HG03521 (cell line): Measurements from ENCODE around the gene CLCNKB.
"Not testable (repeated sequence)": the region's sequence is repeated elsewhere in the genome, so short reads cannot be mapped to it uniquely, and the experiment has no call there.

ENCODE experiments used
- ATAC-seq: cut with Tn5 transposase; IDR thresholded peaks from one replicate; pipeline ENCODE4 v1.9.1; 2021; ENCODE audit warnings: mild to moderate bottlenecking, moderate library complexity; ENCODE audit not compliant: unreplicated experiment

CLCNKB gene

GRCh38 chr1:16014509-16015482, 28.8 kb upstream of the CLCNKB start:
- ATAC-seq: no peak

DNA sequence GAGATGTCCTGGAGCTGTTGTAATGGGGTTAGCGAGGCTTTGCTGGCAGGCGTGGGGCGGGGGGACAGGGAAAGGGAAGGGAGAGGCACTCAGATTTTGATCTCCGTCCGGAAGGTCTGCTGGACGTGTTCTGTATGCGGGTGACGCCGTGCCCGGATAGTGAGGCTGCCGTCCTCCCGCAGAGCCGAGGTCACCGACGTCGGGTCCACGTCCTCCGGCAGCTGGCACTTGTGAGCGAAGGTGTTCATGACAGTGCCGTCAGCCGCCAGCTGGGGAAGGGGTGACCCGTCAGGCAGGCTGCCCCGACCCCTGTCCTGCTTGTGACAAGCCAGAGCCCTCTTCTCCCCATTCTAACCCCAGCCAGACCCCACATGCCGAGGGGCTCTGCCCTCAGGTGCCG, 28.1 kb upstream of the CLCNKB start:
- no peak for ATAC-seq

- no peak for ATAC-seq
Measured at GRCh38 chr1:16015960-16016901, 27.4 kb upstream of the CLCNKB start.

DNA sequence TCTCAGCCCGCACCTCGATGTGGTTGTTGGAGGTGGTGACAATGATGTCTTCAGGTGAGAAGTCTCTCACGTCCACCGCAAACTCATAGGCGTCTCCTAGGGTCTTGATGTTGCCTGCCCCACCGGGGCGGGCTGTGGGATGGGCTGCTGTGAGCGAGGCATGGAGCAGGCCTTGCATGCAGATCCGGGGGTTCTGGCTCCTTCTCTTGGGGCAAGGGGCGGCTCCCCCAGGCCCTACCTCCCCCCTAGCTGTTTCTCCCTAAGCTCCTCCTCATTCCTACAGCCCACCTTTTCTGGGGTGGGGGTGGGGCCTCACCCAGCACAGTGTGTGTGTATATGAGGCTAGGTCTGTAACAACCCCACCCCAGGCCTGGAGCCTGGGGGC, 26.5 kb upstream of the CLCNKB start:
- no peak for ATAC-seq

DNA sequence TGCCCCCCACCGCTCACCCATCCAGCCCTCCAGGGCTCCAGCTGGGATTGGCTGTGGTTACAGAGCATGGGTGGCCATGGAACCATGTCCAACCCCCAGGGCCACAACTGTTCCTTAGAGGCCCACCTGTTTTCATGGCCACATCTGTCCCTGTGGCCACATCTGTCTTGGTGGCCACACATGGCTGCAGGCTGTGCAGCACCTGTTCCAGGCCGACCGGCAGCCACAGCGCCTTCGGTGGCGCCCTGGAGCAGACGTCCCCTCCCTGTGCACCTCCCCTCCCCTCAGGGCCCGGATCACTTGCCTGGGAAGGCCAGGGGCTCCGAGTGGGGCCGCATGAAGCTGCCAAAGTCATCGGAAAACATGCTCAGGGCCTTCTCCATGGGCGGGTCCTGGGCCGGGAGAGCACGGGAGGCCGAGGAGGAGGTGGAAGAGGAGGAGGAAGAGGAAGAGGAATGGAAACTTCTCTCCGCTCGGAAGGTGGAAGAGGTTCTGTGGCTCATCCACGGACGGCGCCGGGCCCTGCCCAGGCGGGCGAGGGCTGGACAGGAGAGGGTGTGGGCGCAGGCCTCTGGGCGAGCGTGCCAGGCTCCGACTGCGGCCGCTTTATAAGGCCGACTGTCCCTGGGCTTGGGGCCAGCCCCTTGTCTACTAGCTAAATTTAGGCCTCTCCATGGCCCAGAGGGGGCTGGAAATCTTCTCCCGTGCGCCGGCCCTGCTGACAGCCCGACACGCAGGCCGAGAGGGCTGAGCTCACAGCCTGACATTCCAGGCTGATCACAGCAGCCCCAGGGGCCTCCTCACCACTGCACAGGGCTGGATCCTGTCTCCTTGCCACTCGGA, 25.9 kb upstream of the CLCNKB start, which contains the start of gene HSPB7:
Gene HSPB7, minus strand, starts transcription at position 583 of the 843 bp plus-strand sequence. Its CDS starts 80 bp downstream, at position 503.
- no peak for ATAC-seq

DNA sequence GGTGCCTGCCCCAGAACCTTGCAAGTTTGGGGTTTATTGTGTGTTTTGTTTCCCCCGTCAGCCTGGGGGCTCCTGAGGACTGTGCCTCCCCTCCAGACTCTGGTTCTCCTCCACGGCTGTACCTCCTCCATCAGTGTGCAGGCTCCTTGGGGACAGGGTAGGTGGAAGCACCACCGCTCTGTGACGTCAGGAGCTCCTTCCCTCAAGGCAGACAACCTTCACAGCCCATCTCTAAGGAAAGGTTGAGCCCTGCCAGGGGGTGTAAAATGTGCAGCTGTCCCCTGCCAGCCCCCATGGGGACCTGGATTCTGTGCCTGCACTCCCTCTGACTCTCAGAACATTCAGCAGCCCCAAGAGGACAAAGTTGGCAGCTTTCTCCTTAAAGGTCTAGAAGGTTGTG, 25.3 kb upstream of the CLCNKB start:
- no peak for ATAC-seq

DNA sequence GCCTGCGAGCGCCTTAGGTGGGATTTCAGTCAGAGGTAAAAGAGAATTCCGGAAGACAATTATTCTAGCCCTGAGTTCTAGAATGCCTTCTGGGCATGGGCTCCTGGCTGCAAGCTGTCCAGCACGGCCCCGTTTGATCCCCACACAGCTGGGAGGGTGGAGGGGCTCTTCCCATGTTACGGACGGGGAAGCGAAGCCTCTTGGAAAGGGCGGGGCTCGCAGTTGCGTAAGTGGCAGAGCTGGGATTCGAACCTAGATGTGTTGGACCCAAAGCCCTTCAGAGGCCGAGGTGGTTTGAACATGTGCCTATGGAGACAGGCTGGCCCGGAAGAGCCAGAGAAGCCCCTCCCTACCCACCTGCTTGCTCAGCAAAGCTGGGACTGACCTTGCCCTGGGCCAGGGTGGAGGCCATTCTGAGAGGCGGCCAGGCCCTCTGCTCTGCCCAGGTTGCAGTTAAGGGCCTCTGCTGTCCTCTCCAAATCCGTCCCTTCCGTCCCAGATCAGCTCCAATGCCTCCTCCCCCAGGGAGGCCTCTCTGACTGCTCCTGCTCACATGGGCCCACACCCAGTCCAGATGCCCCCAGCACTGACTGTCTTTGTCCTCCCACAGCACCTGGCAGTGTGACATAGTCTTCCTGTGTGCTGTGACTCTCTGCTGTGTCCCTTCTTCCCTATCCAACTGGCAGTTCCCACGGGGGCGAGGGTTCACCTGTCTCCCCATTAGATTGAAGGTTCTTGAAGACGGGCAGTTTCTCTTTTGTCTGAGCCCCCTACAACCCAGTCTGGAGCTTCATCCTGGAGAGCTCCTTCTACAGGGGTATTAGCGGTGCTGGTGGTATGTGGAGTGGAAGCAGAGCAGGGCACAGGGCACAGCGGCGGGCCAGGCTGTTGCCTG, 24.6 kb upstream of the CLCNKB start:
- no peak for ATAC-seq

DNA sequence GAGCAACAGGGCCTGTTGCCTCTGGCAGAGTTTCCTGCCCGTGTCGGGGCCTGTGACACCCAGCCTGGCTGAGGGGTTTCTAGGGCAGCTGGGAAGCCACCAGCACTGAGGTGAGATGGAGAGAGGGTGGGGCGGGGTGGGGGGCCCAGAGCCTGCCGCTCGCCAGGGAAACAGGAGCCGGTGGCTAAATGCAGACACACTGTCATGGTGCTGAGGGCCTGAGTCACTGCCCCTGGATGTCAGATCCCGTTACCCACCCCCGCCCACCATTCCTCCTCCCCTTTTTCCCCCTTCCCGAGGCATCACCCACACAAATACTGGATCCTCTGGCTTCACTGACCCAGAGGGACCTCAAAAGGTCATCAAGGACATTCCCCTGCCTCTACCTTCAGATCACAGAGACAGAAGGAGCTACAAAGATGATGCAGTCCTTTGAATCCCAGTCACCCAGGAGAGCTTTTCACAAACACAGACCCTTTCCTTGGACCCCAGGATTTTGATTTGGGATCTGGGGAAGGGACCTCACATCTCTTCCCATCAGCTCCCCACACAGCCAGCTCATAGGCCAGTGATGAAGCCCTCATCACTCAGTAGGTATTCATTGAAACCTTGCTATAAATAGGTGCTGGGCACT, 23.8 kb upstream of the CLCNKB start:
- no peak for ATAC-seq

DNA sequence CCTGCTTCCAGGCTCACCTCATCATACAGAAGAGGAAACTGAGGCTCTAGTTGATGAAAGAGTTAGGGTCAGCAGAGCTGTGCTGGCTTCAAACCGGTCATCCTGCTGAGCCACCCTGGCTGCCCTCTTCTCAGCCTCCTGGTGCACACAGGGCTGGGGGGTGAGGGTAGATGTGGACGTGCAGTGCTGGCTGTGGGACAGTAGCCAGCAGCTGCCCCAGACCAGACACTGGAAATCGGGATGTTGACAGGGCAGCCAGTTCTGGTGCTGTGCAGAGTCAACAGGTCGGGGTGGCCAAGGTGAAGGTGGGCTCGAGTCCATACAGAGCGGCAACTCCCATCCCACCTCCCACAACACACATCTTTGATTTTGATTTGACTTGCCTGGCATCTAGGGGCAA, 23.3 kb upstream of the CLCNKB start:
- no peak for ATAC-seq

DNA sequence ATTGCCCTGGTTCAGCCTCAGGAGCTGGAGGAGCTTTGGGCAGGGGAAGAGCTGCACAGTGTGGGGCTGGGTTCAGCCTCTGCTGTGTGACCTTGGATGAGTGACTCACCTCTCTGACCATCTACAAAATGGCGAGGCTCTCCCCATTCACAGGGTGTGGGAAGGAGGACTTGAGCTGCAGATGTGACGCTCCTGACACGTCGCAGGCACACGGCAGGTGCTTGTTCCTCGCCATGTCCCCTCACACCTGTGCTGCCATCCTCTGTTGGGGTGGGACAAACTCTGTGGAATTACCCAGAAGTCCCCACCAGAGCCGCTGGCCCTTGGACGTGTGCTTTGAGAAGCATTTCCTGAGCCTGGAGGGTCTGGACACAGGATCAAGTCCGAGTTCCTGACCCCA, 22.7 kb upstream of the CLCNKB start:
- ATAC-seq: not testable (repeated sequence)

- ATAC-seq: no peak
Measured at GRCh38 chr1:16021681-16022080, 21.9 kb upstream of the CLCNKB start, which contains the start of gene CLCNKA. Gene CLCNKA, plus strand, starts transcription at chr1:16022036. Its CDS starts 584 bp downstream, at chr1:16022620.

- ATAC-seq: no peak
Measured at GRCh38 chr1:16022393-16022792, 21.2 kb upstream of the CLCNKB start.

DNA sequence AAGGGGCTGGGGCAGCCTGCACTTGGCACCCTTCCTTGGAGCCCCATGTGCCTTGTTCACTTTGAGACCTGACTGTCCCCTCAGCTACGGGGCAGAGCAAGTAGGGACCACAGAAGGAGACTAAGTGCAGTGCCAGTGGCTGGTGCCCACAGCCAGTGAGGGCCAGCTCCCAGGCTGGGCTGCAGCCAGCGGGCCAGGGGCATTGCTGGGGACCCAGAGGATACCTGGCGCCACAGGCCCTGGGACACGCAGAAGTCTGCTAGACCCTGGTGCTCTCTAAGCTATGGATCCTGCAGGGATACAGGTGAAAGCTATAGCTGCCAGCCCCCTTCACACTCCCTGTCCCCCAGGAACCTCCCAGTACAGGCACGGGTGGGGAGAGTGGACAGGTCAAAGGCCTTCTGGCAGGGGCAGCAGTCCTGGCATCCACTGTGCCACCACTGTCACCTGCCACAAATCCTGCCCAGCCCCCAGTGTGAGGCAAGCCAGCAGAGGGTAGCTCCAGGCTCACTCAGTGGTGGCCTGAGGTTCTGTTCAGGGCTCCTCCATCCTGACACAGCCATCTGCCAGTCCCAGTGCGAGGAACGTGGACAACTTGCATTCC, 20.4 kb upstream of the CLCNKB start:
- no peak for ATAC-seq

- ATAC-seq: not testable (repeated sequence)
Measured at GRCh38 chr1:16026302-16026701, 17.3 kb upstream of the CLCNKB start.

DNA sequence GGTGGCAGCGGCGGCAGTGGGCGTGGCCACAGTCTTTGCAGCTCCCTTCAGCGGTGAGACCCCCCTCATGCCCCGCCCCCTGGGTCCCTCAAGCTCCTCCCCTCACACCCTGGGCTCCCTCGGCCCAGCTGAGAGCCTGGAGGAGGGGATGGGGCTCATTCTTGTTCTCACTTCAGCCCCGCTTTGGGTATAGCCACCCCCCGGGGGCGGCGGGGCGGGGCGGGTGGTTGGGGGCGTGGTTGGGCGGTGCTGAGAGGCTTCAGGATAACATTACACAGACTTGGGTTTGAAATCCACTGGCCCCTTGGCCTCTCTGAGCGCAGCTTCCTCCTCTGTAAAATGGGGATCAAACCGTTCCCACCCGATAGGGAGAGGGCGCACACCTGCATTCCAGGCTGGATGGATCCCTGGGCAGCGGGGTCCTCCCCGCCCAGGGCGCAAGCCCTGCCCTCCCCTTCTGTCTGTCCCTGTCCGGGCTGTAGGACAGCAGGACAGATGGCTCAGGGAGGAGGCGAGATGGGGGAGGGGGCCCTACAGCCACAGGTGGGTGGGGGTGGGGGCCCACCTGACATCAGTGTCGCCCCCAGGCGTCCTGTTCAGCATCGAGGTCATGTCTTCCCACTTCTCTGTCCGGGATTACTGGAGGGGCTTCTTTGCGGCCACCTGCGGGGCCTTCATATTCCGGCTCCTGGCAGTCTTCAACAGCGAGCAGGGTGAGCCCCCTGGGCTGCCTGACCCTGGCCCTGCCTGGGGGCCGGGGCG, 16.7 kb upstream of the CLCNKB start:
- ATAC-seq: no peak

DNA sequence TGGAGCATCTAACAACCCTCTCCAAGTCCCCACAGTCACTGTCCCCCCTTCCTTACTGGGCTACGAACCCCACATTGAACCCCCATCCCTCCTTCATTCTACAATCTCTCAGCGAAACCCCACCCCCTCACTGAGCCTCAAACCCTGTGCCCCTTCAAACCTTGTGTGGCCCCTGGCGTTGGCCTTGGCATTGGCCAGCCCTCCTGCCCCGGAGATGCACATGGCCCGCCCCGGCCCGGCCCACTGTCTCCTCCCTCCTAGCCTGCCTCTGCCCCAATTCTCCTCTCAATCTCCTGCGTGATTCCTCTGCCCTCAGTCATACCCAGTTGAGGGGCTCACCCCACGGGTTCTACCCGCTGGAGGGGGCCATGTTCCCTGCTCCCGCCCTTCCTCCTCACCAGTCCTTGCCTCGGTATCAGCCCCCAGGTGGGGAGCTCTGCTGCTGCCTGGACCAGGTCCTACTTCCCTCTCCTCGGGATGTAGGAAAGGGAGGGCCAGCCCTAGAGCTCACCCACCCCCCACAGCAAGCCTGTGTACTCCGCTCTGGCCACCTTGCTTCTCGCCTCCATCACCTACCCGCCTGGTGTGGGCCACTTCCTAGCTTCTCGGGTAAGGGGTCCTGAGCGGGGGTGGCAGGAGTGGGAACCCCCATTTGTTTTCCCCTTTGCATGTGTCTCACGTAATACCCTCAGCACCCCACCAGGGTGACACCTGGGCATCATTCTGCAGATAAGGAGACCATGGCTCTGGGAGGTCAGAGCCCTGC, 15.2 kb upstream of the CLCNKB start:
- ATAC-seq: no peak

- ATAC-seq: not testable (repeated sequence)
Measured at GRCh38 chr1:16029003-16029268, 14.6 kb upstream of the CLCNKB start.
